CD14-positive monocyte (primary cell): ENCODE data around the gene IGSF9. TPM values are rescaled to one million over a fixed set of nuclear protein-coding genes. Genes with fewer than 3 reads are reported as not detected.
A peak's percentile ranks its signal among the peaks of the same experiment; 100 is the strongest.

ENCODE experiments used
- DNase-seq, 3 donors: peaks; one replicate each; pipeline ENCODE4 v3.0.0-alpha.2; 2011 to 2022
- H2AFZ ChIP-seq: 2 replicates; pipeline ENCODE4 v1.6.0; 2012; ENCODE audit warnings: mild to moderate bottlenecking, low read depth, low read length, inconsistent platforms; ENCODE audit not compliant: insufficient read depth, poor library complexity, severe bottlenecking
- H3K27ac ChIP-seq, 2 donors: 1 replicate in 1 of 2; 2 replicates in 1 of 2; pipeline ENCODE4 v1.5.1; 2012 to 2013; ENCODE audit warnings: low read length in 2 of 2, control low read depth in 1 of 2, inconsistent platforms in 1 of 2, low read depth in 1 of 2, mild to moderate bottlenecking in 1 of 2
- H3K27me3 ChIP-seq, 2 donors: one replicate each; pipeline versions ENCODE4 v1.6.0 to v1.6.1; 2011 to 2013; ENCODE audit warnings: low read length in 2 of 2; ENCODE audit not compliant: control insufficient read depth in 2 of 2, insufficient read depth in 2 of 2
- H3K36me3 ChIP-seq, 2 donors: replicated peaks in 1 of 2; 1 replicate in 1 of 2; 2 replicates in 1 of 2; pipeline versions ENCODE4 v1.5.1 to v1.6.1; 2012 to 2013; ENCODE audit warnings: low read length in 2 of 2, control low read depth in 1 of 2, inconsistent platforms in 1 of 2, mild to moderate bottlenecking in 1 of 2; ENCODE audit not compliant: insufficient read depth in 2 of 2, control insufficient read depth in 1 of 2
- H3K4me1 ChIP-seq, 2 donors: 1 replicate in 1 of 2; 2 replicates in 1 of 2; pipeline versions ENCODE4 v1.5.1 to v1.6.1; 2012 to 2013; ENCODE audit warnings: low read length in 2 of 2, control low read depth in 1 of 2, inconsistent platforms in 1 of 2, mild to moderate bottlenecking in 1 of 2, moderate library complexity in 1 of 2; ENCODE audit not compliant: insufficient read depth in 2 of 2, control insufficient read depth in 1 of 2
- H3K4me2 ChIP-seq: replicated peaks from 2 replicates; pipeline ENCODE3; 2012; ENCODE audit warnings: low read length, moderate library complexity, mild to moderate bottlenecking; ENCODE audit not compliant: poor library complexity, severe bottlenecking; ENCODE audit errors: extremely low read depth
- H3K4me3 ChIP-seq, 3 experiments: fragments of 200-600 bp in 1 of 3; sonication (generic) in 1 of 3; replicated peaks in 1 of 3; 1 replicate in 2 of 3; 2 replicates in 1 of 3; pipeline ENCODE4 v1.5.1; 2011 to 2013; ENCODE audit warnings: low read length in 3 of 3, mild to moderate bottlenecking in 3 of 3, control low read depth in 2 of 3, low read depth in 2 of 3, inconsistent platforms in 1 of 3, moderate library complexity in 1 of 3
- H3K79me2 ChIP-seq: 2 replicates; pipeline ENCODE4 v1.6.0; 2012; ENCODE audit warnings: mild to moderate bottlenecking, control low read depth, inconsistent platforms, low read length, moderate library complexity; ENCODE audit not compliant: insufficient read depth
- H3K9ac ChIP-seq: 2 replicates; pipeline ENCODE4 v1.6.0; 2017; ENCODE audit warnings: low read length, mild to moderate bottlenecking; ENCODE audit not compliant: insufficient read depth, poor library complexity, severe bottlenecking
- H3K9me3 ChIP-seq, 2 donors: replicated peaks in 1 of 2; 1 replicate in 1 of 2; 2 replicates in 1 of 2; pipeline versions ENCODE4 v1.5.1 to v1.6.1; 2012 to 2013; ENCODE audit warnings: low read length in 2 of 2, control low read depth in 1 of 2; ENCODE audit not compliant: control insufficient read depth in 1 of 2, insufficient read depth in 1 of 2
- H4K20me1 ChIP-seq: 2 replicates; pipeline ENCODE4 v1.6.0; 2012; ENCODE audit warnings: mild to moderate bottlenecking, low read length, control low read depth, moderate library complexity; ENCODE audit not compliant: insufficient read depth
- H3K27ac Mint-ChIP-seq, 7 donors: one replicate each; pipeline ENCODE4 v1.8.0; 2020; ENCODE audit warnings: mild to moderate bottlenecking in 7 of 7, mixed read lengths in 7 of 7, moderate library complexity in 6 of 7, inconsistent platforms in 2 of 7
- H3K27me3 Mint-ChIP-seq, 3 donors: one replicate each; pipeline ENCODE4 v1.8.0; 2021 to 2022; ENCODE audit warnings: low read depth in 3 of 3, mild to moderate bottlenecking in 3 of 3, mixed read lengths in 3 of 3, moderate library complexity in 3 of 3, inconsistent platforms in 1 of 3
- H3K36me3 Mint-ChIP-seq, 2 donors: one replicate each; pipeline ENCODE4 v1.8.0; 2020; ENCODE audit warnings: mixed read lengths in 2 of 2, inconsistent platforms in 1 of 2, mild to moderate bottlenecking in 1 of 2
- H3K4me1 Mint-ChIP-seq: one replicate; pipeline ENCODE4 v1.8.0; 2020; ENCODE audit warnings: mild to moderate bottlenecking, mixed read lengths
- H3K4me3 Mint-ChIP-seq, 2 donors: one replicate each; pipeline ENCODE4 v1.8.0; 2020; ENCODE audit warnings: mild to moderate bottlenecking in 2 of 2, mixed read lengths in 2 of 2, moderate library complexity in 1 of 2
- H3K9me3 Mint-ChIP-seq, 7 donors: one replicate each; pipeline ENCODE4 v1.8.0; 2020 to 2022; ENCODE audit warnings: mixed read lengths in 7 of 7, mild to moderate bottlenecking in 6 of 7, moderate library complexity in 6 of 7, inconsistent platforms in 2 of 7
- CTCF ChIP-seq: fragments of 200-600 bp; IDR thresholded peaks from one replicate; pipeline ENCODE4 v1.8.0; 2022; ENCODE audit warnings: antibody characterized with exemption, mild to moderate bottlenecking
- WGBS: methylation state at CpG from one replicate; pipeline ENCODE4 v1.1.5; 2013; ENCODE audit warnings: missing lambda C conversion rate; ENCODE audit not compliant: insufficient coverage; 5-methylcytosine and 5-hydroxymethylcytosine counted together
- intact Hi-C, 2 donors: fragments of 100-400 bp; cut with micrococcal nuclease; formaldehyde crosslinking; loops; one replicate each; pipeline versions ENCODE4 v1.15.0 to v1.15.1; 2023
- polyA plus RNA-seq, 3 donors: library from polyadenylated mRNA; depleted of rRNA in 1 of 3; unstranded in 2 of 3; stranded (reverse) in 1 of 3; fragments of 300-500 nt in 2 of 3; fragments of >200 nt in 1 of 3; fragmentation: Illumina TruSeq in 2 of 3; gene quantifications; 1 replicate in 2 of 3; 2 replicates in 1 of 3; pipeline ENCODE4 v1.2.3, GENCODE V29; 2012 to 2021

Gene IGSF9
- polyA plus RNA-seq, 3 donors: 0.04 TPM; not detected in 2

- Histone ChIP-seq H3K36me3 (no peaks in the 10 kb centered on the region), H3K27ac (peak overlapping the region; percentile 70 to 84), H3K79me2 (no peaks in the 10 kb centered on the region), H2AFZ (no peak overlapping the region), H3K27me3 (no peaks in the 10 kb centered on the region), H3K9ac (peak overlapping the region; percentile 10), H3K4me3 (peak overlapping the region in 1 of 3 experiments; percentile 60), H3K4me1 (peaks cover 48 to 52% of the 10 kb centered on the region in 2 donors), H3K4me2 (peak overlapping the region; percentile 66), H3K9me3 (no peaks in the 10 kb centered on the region), H4K20me1 (no peaks in the 10 kb centered on the region)
- no peak for TF ChIP-seq CTCF
- peaks cover 51% of the 10 kb centered on the region for H3K4me1 Mint-ChIP-seq
- peaks cover 0 to 3% of the 10 kb centered on the region in 2 donors for H3K36me3 Mint-ChIP-seq
- H3K27me3 Mint-ChIP-seq: peaks cover 0 to 4% (median 3%) of the 10 kb centered on the region in 3 donors
- peak overlapping the region in 1 of 2 donors; percentile 31 for H3K4me3 Mint-ChIP-seq
- DNase-seq: peak in 1 of 3 donors; percentile 21
- intact Hi-C loops: no loop called here
- 75% methylated on average over 2 of the region's 4 CpGs for WGBS
- peak overlapping the region; percentile 87 to 96 (median 91) for H3K27ac Mint-ChIP-seq
- H3K9me3 Mint-ChIP-seq: peaks cover 0 to 2% (median 0%) of the 10 kb centered on the region in 7 donors
Observed at GRCh38 chr1:159889202-159889601, 56.2 kb downstream of the IGSF9 start.

DNA sequence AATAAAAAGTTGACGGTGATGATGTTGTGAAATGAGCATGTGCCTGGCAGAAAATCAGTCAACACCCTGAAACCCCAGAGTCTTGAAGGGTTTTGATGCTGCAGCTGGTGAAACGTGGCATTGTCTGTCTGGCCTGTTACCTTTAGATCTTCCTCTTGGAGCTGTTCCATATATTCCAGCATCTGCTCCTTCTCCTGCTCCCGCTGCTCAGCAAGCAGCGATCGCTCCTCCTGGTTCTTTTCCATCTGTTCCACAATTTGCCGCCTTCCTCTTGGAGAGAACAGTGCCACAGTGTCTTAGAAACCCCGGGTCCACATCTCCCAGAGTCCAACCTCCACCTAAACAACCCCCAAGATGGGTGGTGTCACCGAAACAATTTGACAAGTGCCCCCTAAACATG, 61.1 kb downstream of the IGSF9 start:
- intact Hi-C loops: no loop called here
- Histone ChIP-seq H3K4me2 (no peak overlapping the region), H3K9me3 (no peaks in the 10 kb centered on the region), H4K20me1 (no peaks in the 10 kb centered on the region), H3K9ac (no peak overlapping the region), H3K79me2 (no peaks in the 10 kb centered on the region), H3K27ac (no peak overlapping the region), H3K4me1 (peaks cover 62 to 68% of the 10 kb centered on the region in 2 donors), H3K4me3 (no peak overlapping the region), H3K36me3 (no peaks in the 10 kb centered on the region), H2AFZ (no peak overlapping the region), H3K27me3 (no peaks in the 10 kb centered on the region)
- Mint-ChIP-seq H3K36me3 (peaks cover 0 to 3% of the 10 kb centered on the region in 2 donors), H3K4me3 (no peak overlapping the region), H3K4me1 (peaks cover 27% of the 10 kb centered on the region), H3K27ac (no peak overlapping the region), H3K27me3 (peaks cover 0 to 4% (median 3%) of the 10 kb centered on the region in 3 donors), H3K9me3 (peaks cover 0 to 2% (median 0%) of the 10 kb centered on the region in 7 donors)
- whole genome bisulfite sequencing: 92% methylated on average over 7 of the region's 8 CpGs
- no peak for DNase-seq
- no peak for TF ChIP-seq CTCF
